Spleen (tissue), 11 donors: ENCODE data around the gene SENP7. TPM values are rescaled to one million over a fixed set of nuclear protein-coding genes. Genes with fewer than 3 reads are reported as not detected.
"Not testable (repeated sequence)": the region's sequence is repeated elsewhere in the genome, so short reads cannot be mapped to it uniquely, and the experiment has no call there.

Experiments
- DNase-seq: peaks from one replicate; pipeline ENCODE4 v3.0.0-alpha.2; 2020
- H3K27ac ChIP-seq, 8 donors: fragments of 200-600 bp; sonication (generic) in 7 of 8; 1 replicate in 4 of 8; 2 replicates in 4 of 8; pipeline versions ENCODE4 v1.5.0 to v1.8.0; 2016 to 2021; ENCODE audit warnings: inconsistent platforms in 4 of 8, mild to moderate bottlenecking in 4 of 8, moderate library complexity in 1 of 8
- H3K27me3 ChIP-seq, 7 donors: fragments of 200-600 bp; sonication (generic) in 6 of 7; replicated peaks in 1 of 7; 1 replicate in 4 of 7; 2 replicates in 3 of 7; pipeline versions ENCODE4 v1.5.0 to v1.8.0; 2016 to 2021; ENCODE audit warnings: inconsistent platforms in 3 of 7, mild to moderate bottlenecking in 1 of 7
- H3K36me3 ChIP-seq, 6 donors: fragments of 200-600 bp; sonication (generic) in 5 of 6; 1 replicate in 4 of 6; 2 replicates in 2 of 6; pipeline versions ENCODE4 v1.5.0 to v1.8.0; 2016 to 2021; ENCODE audit warnings: inconsistent platforms in 2 of 6
- H3K4me1 ChIP-seq, 6 donors: fragments of 200-600 bp; sonication (generic) in 5 of 6; 1 replicate in 3 of 6; 2 replicates in 3 of 6; pipeline versions ENCODE4 v1.5.0 to v1.8.0; 2016 to 2021; ENCODE audit warnings: inconsistent platforms in 3 of 6
- H3K4me3 ChIP-seq, 8 donors: fragments of 200-600 bp; sonication (generic) in 7 of 8; 1 replicate in 4 of 8; 2 replicates in 4 of 8; pipeline versions ENCODE4 v1.5.0 to v1.8.0; 2016 to 2021; ENCODE audit warnings: inconsistent platforms in 4 of 8, mild to moderate bottlenecking in 4 of 8, moderate library complexity in 2 of 8
- H3K9me3 ChIP-seq, 8 donors: fragments of 200-600 bp; sonication (generic) in 7 of 8; 1 replicate in 4 of 8; 2 replicates in 4 of 8; pipeline versions ENCODE4 v1.5.0 to v1.8.0; 2016 to 2021; ENCODE audit warnings: inconsistent platforms in 4 of 8
- POLR2A ChIP-seq, 3 donors: fragments of 450-650 bp; IDR thresholded peaks; one replicate each; pipeline ENCODE4 v1.5.1; 2017; ENCODE audit warnings: antibody characterized with exemption in 3 of 3, mild to moderate bottlenecking in 1 of 3
- POLR2AphosphoS5 ChIP-seq, 3 donors: sonication (generic); formaldehyde crosslinking; IDR thresholded peaks; one replicate each; pipeline ENCODE4 v1.5.1; 2017; ENCODE audit warnings: antibody characterized with exemption in 3 of 3
- WGBS, 5 donors: extraction: QIAGEN DNeasy Blood & Tissue Kit in 3 of 5; methylation state at CpG; one replicate each; pipeline versions ENCODE4 v1.1.5 to v1.1.7; 2013 to 2018; 5-methylcytosine and 5-hydroxymethylcytosine counted together
- intact Hi-C: fragments of 100-400 bp; cut with DNase I; formaldehyde crosslinking; loops from one replicate; pipeline ENCODE4 v1.15.0; 2023; ENCODE audit warnings: low total_unique reads
- polyA plus RNA-seq, 3 donors: library from polyadenylated mRNA; stranded (reverse); fragments of 200-250 nt; gene quantifications; one replicate each; pipeline ENCODE4 v1.2.1, GENCODE V29; 2013
- total RNA-seq, 7 donors: library from RNA; depleted of rRNA in 3 of 7; stranded (reverse); fragments of >200 nt in 3 of 7; fragmentation: NEBNext Ultra II Directional in 4 of 7; extraction: Animal tissue kit (Norgen Biotek cat#: 25700) in 4 of 7; gene quantifications; one replicate each; pipeline versions ENCODE4 v1.1.0 to v1.2.1, GENCODE V29; 2016 to 2021
- TF ChIP-seq, protein P1 (sequence below), 11 experiments: fragments of 200-600 bp in 7 of 11; fragments of 450-650 bp in 4 of 11; sonication (generic) in 4 of 11; IDR thresholded peaks in 8 of 11; conservative IDR thresholded peaks in 3 of 11; 1 replicate in 7 of 11; 2 replicates in 4 of 11; pipeline versions ENCODE4 v1.4.0 to v1.8.0; 2016 to 2021; ENCODE audit warnings: antibody characterized with exemption in 11 of 11, inconsistent platforms in 4 of 11, mild to moderate bottlenecking in 1 of 11
- donor health status: healthy with polysubstance abuse.
- donor health status: DM: no; HTN: no; CAD: no; lungs with moderate emphysema.
- donor health status: DM: no; HTN: no; CAD: no.
- donor health status: Bipolar disorder and iron deficiency.
- donor health status: healthy.
- donor health status: DM: no; HTN: no; CAD: no.
- donor health status: DM: yes; HTN: yes; CAD: no.

SENP7 gene
- total and polyA plus RNA-seq, 10 donors: 11.2 to 46.9 (median 33.4) TPM

DNA sequence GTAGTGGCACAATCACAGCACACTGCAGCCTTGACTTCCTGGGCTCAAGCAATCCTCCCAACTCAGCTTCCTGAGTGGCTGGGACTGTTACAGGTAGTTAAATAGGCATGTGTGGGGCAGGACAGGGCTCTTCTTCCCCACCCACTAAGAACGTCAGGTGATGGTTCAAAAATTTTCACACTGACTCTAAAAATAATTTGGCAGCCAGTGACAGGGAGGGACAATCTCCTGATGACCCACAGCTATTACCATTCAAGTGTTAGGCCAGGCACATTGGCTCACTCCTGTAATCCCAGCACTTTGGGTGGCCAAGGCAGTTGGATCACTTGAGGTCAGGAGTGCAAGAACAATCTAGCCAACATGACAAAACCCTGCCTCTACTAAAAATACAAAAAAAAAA lies 36.5 kb upstream of the SENP7 start:
- intact Hi-C loops: no loop called here
- Histone ChIP-seq H3K27ac (no peak overlapping the region), H3K36me3 (no peaks in the 10 kb centered on the region), H3K4me3 (no peak overlapping the region), H3K4me1 (no peaks in the 10 kb centered on the region), H3K9me3 (peaks cover 0 to 4% (median 0%) of the 10 kb centered on the region in 8 donors), H3K27me3 (peaks cover 0 to 7% (median 0%) of the 10 kb centered on the region in 7 donors)
- WGBS, 5 donors: 60 to 89% (median 77%) methylated on average over 1 of the region's 1 CpG
- DNase-seq: no peak
- TF ChIP-seq, protein P1, sequence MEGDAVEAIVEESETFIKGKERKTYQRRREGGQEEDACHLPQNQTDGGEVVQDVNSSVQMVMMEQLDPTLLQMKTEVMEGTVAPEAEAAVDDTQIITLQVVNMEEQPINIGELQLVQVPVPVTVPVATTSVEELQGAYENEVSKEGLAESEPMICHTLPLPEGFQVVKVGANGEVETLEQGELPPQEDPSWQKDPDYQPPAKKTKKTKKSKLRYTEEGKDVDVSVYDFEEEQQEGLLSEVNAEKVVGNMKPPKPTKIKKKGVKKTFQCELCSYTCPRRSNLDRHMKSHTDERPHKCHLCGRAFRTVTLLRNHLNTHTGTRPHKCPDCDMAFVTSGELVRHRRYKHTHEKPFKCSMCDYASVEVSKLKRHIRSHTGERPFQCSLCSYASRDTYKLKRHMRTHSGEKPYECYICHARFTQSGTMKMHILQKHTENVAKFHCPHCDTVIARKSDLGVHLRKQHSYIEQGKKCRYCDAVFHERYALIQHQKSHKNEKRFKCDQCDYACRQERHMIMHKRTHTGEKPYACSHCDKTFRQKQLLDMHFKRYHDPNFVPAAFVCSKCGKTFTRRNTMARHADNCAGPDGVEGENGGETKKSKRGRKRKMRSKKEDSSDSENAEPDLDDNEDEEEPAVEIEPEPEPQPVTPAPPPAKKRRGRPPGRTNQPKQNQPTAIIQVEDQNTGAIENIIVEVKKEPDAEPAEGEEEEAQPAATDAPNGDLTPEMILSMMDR (IDR thresholded peaks at IDR 0.05 in 8 of 11, conservative IDR thresholded peaks at IDR 0.05 in 3 of 11): no peak
- TF ChIP-seq POLR2AphosphoS5 (IDR thresholded peaks at IDR 0.05): no peak
- no peak for TF ChIP-seq POLR2A (IDR thresholded peaks at IDR 0.05)

DNA sequence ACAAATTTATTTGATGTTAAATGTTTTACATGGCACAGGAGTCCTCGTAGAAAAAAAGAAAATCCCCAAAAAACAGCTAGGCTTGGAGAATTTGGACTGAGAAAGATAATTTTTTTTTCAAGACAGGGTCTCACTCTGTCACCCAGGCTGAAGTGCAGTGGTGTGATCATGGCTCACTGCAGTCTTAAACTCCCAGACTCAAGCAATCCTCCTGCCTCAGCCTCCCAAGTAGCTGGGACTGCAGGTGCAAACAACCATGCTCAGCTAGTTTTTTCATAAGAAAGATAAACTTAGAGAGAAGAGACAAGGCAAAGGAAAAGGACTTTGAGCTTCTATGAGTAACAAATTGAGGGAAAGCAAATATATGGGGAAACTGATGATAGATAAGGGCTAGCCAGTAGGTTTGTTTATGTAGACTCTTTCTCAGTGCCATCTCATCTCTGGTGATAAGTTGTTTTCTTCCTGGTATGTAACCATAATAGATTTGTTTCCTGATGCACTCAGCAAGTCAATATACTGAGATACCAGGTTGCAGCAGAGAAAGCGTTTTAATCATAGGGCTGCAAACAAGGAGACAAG lies 35.6 kb upstream of the SENP7 start:
- Histone ChIP-seq H3K27ac (no peak overlapping the region), H3K4me1 (peaks cover 0 to 4% (median 0%) of the 10 kb centered on the region in 6 donors), H3K4me3 (no peak overlapping the region), H3K36me3 (no peaks in the 10 kb centered on the region), H3K27me3 (peaks cover 0 to under 1% (median 0%) of the 10 kb centered on the region in 7 donors), H3K9me3 (peaks cover 0 to 4% (median 0%) of the 10 kb centered on the region in 8 donors)
- intact Hi-C loops: no loop called here
- WGBS, 5 donors: 78 to 86% (median 79%) methylated on average over 2 of the region's 2 CpGs
- DNase-seq: no peak
- TF ChIP-seq, protein P1 (IDR thresholded peaks at IDR 0.05 in 8 of 11, conservative IDR thresholded peaks at IDR 0.05 in 3 of 11): no peak
- TF ChIP-seq POLR2A (IDR thresholded peaks at IDR 0.05): no peak
- TF ChIP-seq POLR2AphosphoS5 (IDR thresholded peaks at IDR 0.05): no peak

DNA sequence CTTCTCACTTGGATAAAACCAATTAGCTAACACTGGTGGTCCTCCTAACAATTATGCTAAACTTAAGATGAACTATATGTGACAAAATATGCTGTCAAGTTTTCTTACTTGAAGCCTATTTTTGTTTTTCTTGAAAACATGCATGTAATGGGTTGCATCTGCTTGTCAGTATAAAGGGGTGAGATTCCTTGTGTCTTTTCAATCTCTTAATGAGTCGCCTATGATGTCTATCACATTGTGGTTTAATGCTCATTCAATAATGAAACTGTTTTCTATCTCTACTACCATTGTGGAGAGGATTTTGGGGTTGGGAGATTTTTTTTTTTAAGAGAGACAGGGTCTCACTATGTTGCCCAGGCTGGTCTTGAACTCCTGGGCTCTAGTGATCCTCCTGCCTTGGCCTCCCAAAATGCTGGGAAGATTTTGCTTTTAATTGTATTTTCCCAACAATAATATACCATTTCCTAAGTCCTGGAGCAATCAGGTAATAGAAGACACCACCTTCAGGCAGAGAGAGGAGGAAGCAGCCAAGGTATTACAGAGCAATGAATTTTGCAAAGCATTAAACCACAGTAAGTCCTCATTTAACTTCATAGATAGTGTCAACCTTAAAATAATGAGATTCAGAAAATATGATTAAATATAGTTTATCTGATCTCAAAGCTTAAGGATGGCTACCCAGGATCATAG lies 31.3 kb upstream of the SENP7 start:
- WGBS, 5 donors: 63 to 84% (median 72%) methylated on average over 1 of the region's 1 CpG

GRCh38 chr3:101542957-101543356 lies 29.9 kb upstream of the SENP7 start:
- peak overlapping the region in 3 of 8 donors; percentile 6 to 25 (median 23) for H3K27ac ChIP-seq
- H3K4me3 ChIP-seq: no peak overlapping the region
- no peaks in the 10 kb centered on the region for H3K27me3 ChIP-seq
- peaks cover 0 to 5% (median 0%) of the 10 kb centered on the region in 6 donors for H3K4me1 ChIP-seq
- TF ChIP-seq, protein P1 (IDR thresholded peaks at IDR 0.05 in 8 of 11, conservative IDR thresholded peaks at IDR 0.05 in 3 of 11): no peak
- no peak for TF ChIP-seq POLR2AphosphoS5 (IDR thresholded peaks at IDR 0.05)
- TF ChIP-seq POLR2A (IDR thresholded peaks at IDR 0.05): no peak
- no peaks in the 10 kb centered on the region for H3K36me3 ChIP-seq
- H3K9me3 ChIP-seq: no peaks in the 10 kb centered on the region
- intact Hi-C loops: no loop called here
- no peak for DNase-seq

More for the DNA sequence above, 31.3 kb upstream of the SENP7 start:
- Histone ChIP-seq H3K27me3 (no peaks in the 10 kb centered on the region), H3K27ac (no peak overlapping the region), H3K9me3 (no peaks in the 10 kb centered on the region), H3K36me3 (no peaks in the 10 kb centered on the region), H3K4me3 (no peak overlapping the region), H3K4me1 (peaks cover 0 to 5% (median 0%) of the 10 kb centered on the region in 6 donors)
- intact Hi-C loops: no loop called here
- no peak for DNase-seq
- TF ChIP-seq POLR2AphosphoS5 (IDR thresholded peaks at IDR 0.05): no peak
- TF ChIP-seq, protein P1 (IDR thresholded peaks at IDR 0.05 in 8 of 11, conservative IDR thresholded peaks at IDR 0.05 in 3 of 11): peak in 1 of 11 experiments; percentile 20

DNA sequence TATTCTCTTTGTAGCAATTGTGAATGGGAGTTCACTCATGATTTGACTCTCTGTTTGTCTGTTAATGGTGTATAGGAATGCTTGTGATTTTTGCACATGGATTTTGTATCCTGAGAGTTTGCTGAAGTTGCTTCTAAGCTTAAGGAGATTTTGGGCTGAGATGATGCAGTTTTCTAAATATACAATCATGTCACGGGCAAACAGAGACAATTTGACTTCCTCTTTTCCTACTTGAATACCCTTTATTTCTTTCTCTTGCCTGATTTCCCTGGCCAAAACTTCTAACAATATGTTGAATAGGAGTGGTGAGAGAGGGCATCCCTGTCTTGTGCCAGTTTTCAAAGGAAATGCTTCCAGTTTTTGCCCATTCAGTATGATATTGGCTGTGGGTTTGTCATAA lies 23.9 kb upstream of the SENP7 start:
- DNase-seq, H3K4me1 ChIP-seq, intact Hi-C loops, H3K9me3 ChIP-seq, H3K27me3 ChIP-seq, H3K4me3 ChIP-seq, H3K36me3 ChIP-seq, H3K27ac ChIP-seq: not testable (repeated sequence)
- 28 to 44% (median 41%) methylated on average over 1 of the region's 1 CpG for WGBS, 5 donors
